SU-DHL-6 (cell line): ENCODE data around the gene KLF13.

Experiments
- EZH2phosphoT487 ChIP-seq: fragments of 200-600 bp; sonication (generic), shearing (Covaris generic); conservative IDR thresholded peaks from 2 replicates; pipeline ENCODE4 v1.6.1; 2018; ENCODE audit warnings: mild to moderate bottlenecking, antibody characterized with exemption, low read length, moderate library complexity, mixed read lengths
- TF ChIP-seq, protein P1 (sequence below): fragments of 200-600 bp; sonication (generic); IDR thresholded peaks from one replicate; pipeline ENCODE4 v1.5.1; 2017; ENCODE audit warnings: antibody characterized with exemption, mild to moderate bottlenecking, low read length, moderate library complexity; ENCODE audit not compliant: insufficient read depth, poor library complexity, severe bottlenecking

- TF ChIP-seq, protein P1, sequence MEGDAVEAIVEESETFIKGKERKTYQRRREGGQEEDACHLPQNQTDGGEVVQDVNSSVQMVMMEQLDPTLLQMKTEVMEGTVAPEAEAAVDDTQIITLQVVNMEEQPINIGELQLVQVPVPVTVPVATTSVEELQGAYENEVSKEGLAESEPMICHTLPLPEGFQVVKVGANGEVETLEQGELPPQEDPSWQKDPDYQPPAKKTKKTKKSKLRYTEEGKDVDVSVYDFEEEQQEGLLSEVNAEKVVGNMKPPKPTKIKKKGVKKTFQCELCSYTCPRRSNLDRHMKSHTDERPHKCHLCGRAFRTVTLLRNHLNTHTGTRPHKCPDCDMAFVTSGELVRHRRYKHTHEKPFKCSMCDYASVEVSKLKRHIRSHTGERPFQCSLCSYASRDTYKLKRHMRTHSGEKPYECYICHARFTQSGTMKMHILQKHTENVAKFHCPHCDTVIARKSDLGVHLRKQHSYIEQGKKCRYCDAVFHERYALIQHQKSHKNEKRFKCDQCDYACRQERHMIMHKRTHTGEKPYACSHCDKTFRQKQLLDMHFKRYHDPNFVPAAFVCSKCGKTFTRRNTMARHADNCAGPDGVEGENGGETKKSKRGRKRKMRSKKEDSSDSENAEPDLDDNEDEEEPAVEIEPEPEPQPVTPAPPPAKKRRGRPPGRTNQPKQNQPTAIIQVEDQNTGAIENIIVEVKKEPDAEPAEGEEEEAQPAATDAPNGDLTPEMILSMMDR: no peak
- TF ChIP-seq EZH2phosphoT487: no peak
These were observed 18.4 kb downstream of the KLF13 start for GRCh38 chr15:31344823-31345605.
